Heart right ventricle (tissue), 16 donors: Measurements from ENCODE around the gene NBEA. TPM values are rescaled to one million over a fixed set of nuclear protein-coding genes. Genes with fewer than 3 reads are reported as not detected.

Experiments used
- ATAC-seq, 8 donors: fragments of 200-7000 bp; cut with Tn5 transposase; one replicate each; pipeline ENCODE4 v1.9.1; 2020; ENCODE audit warnings: mild to moderate bottlenecking in 8 of 8, moderate library complexity in 8 of 8, moderate number of reproducible peaks in 1 of 8
- DNase-seq, 2 donors: peaks; one replicate each; pipeline ENCODE4 v3.0.0-alpha.2; 2020
- H3K27ac ChIP-seq, 10 donors: fragments of 200-600 bp; sonication (generic) in 2 of 10; one replicate each; pipeline versions ENCODE4 v1.5.0 to v1.8.0; 2020 to 2022; ENCODE audit warnings: mild to moderate bottlenecking in 3 of 10
- H3K27me3 ChIP-seq, 7 donors: fragments of 200-600 bp; one replicate each; pipeline ENCODE4 v1.8.0; 2021 to 2022; ENCODE audit warnings: mild to moderate bottlenecking in 2 of 7
- H3K36me3 ChIP-seq, 9 donors: fragments of 200-600 bp; sonication (generic) in 1 of 9; one replicate each; pipeline versions ENCODE4 v1.5.0 to v1.8.0; 2020 to 2022; ENCODE audit warnings: mild to moderate bottlenecking in 2 of 9
- H3K4me1 ChIP-seq, 9 donors: fragments of 200-600 bp; sonication (generic) in 1 of 9; one replicate each; pipeline versions ENCODE4 v1.5.0 to v1.8.0; 2020 to 2022; ENCODE audit warnings: mild to moderate bottlenecking in 4 of 9
- H3K4me3 ChIP-seq, 10 donors: fragments of 200-600 bp; sonication (generic) in 2 of 10; one replicate each; pipeline versions ENCODE4 v1.5.0 to v1.8.0; 2020 to 2022; ENCODE audit warnings: mild to moderate bottlenecking in 7 of 10, moderate library complexity in 2 of 10
- H3K9me3 ChIP-seq, 11 donors: fragments of 200-600 bp in 10 of 11; sonication (generic) in 2 of 11; one replicate each; pipeline versions ENCODE4 v1.5.0 to v1.8.0; 2013 to 2022; ENCODE audit warnings: mild to moderate bottlenecking in 2 of 11, control low read depth in 1 of 11, moderate library complexity in 1 of 11
- WGBS, 2 donors: extraction: QIAGEN DNeasy Blood & Tissue Kit; methylation state at CpG; one replicate each; pipeline ENCODE4 v1.1.7; 2013; ENCODE audit warnings: inconsistent platforms in 1 of 2; 5-methylcytosine and 5-hydroxymethylcytosine counted together
- intact Hi-C, 10 donors: fragments of 100-400 bp; cut with DNase I; formaldehyde crosslinking; loops; one replicate each; pipeline versions ENCODE4 v1.11.1 to v1.14.2; 2022
- polyA plus RNA-seq, 2 donors: library from polyadenylated mRNA; stranded (reverse); fragments of 200-250 nt; gene quantifications; one replicate each; pipeline ENCODE4 v1.2.3, GENCODE V29; 2013
- total RNA-seq, 10 donors: library from RNA; stranded (reverse); fragmentation: NEBNext Ultra II Directional in 3 of 10; extraction: Animal tissue kit (Norgen Biotek cat#: 25700) in 3 of 10; gene quantifications; one replicate each; pipeline versions ENCODE4 v1.2.1 to v1.2.4, GENCODE V29; 2021 to 2023
- TF ChIP-seq, protein P1 (sequence below), 9 donors: fragments of 200-600 bp; sonication (generic) in 2 of 9; IDR thresholded peaks; one replicate each; pipeline versions ENCODE4 v1.5.0 to v1.8.0; 2021 to 2022; ENCODE audit warnings: antibody characterized with exemption in 9 of 9, mild to moderate bottlenecking in 5 of 9, moderate library complexity in 1 of 9
- donor health status: Arrhythmogenic right ventricular cardiomyopathy.
- donor health status: ischemic (EF 13 %, LVEDD 7.1; RV severe dilation, severe dysfunction).
- donor health status: healthy with polysubstance abuse.
- donor health status: DM: no; HTN: yes; CAD: no.
- donor health status: DM: no; HTN: no; CAD: no.
- donor health status: ischemic (EF 25% LVEDD 6.9; RV normal size, moderate dysfunction).
- donor health status: ischemic (EF 25% LVEDD 5.7; RV mildly dilated, moderate dysfunction).
- donor health status: healthy.
- donor health status: DM: yes; HTN: yes; CAD: no.
- donor health status: Ischemic cardiomyopathy.
- donor health status: ischemic (EF 35%, LVEDD 5.7; RV mildly dilated, moderate dysfunction).
- donor health status: nonischemic (EF 11% LVEDD 7.7; RV severe dilation, severe dysfunction).
- donor health status: DM: yes; HTN: yes; CAD: no.
- donor health status: PGD.
- donor health status: ischemic (EF 29% LVEDD 5.4; RV normal size, mild dysfunction).
- donor health status: nonischemic (EF 23%, LVEDD 6.1; RV moderate dilation, normal function).

NBEA gene
- total and polyA plus RNA-seq, 12 donors, result 4.3 to 30.6 (median 24.5) TPM

DNA sequence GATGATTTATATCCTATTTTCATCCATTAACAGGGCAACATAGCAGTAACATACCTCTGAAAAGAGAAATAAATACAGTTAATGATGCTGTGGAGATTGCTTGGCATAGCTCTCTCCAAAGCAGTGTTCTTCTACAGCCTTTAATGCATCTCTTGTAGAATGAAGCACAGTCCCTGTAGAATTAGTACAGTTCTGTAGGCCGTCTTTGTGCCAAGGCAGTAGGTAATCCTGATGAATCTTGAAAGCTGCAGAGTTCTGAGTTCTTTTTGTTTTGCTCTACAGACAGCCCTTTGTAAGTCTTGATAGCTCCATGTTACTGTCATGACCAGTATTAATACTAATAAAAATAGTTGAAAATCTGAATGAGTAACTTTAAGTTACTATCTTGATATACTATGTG is 350.3 kb downstream of the NBEA start:
- Histone ChIP-seq H3K9me3 (no peaks in the 10 kb centered on the region), H3K4me3 (no peak overlapping the region), H3K36me3 (no peaks in the 10 kb centered on the region), H3K27ac (no peak overlapping the region), H3K27me3 (no peaks in the 10 kb centered on the region), H3K4me1 (no peaks in the 10 kb centered on the region)
- intact Hi-C loops, result no loop called here
- no peak for ATAC-seq
- no peak for DNase-seq
- WGBS, 2 donors, result 87 to 95% methylated on average over 1 of the region's 1 CpG
- TF ChIP-seq, protein P1, sequence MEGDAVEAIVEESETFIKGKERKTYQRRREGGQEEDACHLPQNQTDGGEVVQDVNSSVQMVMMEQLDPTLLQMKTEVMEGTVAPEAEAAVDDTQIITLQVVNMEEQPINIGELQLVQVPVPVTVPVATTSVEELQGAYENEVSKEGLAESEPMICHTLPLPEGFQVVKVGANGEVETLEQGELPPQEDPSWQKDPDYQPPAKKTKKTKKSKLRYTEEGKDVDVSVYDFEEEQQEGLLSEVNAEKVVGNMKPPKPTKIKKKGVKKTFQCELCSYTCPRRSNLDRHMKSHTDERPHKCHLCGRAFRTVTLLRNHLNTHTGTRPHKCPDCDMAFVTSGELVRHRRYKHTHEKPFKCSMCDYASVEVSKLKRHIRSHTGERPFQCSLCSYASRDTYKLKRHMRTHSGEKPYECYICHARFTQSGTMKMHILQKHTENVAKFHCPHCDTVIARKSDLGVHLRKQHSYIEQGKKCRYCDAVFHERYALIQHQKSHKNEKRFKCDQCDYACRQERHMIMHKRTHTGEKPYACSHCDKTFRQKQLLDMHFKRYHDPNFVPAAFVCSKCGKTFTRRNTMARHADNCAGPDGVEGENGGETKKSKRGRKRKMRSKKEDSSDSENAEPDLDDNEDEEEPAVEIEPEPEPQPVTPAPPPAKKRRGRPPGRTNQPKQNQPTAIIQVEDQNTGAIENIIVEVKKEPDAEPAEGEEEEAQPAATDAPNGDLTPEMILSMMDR (IDR thresholded peaks at IDR 0.05), result no peak

DNA sequence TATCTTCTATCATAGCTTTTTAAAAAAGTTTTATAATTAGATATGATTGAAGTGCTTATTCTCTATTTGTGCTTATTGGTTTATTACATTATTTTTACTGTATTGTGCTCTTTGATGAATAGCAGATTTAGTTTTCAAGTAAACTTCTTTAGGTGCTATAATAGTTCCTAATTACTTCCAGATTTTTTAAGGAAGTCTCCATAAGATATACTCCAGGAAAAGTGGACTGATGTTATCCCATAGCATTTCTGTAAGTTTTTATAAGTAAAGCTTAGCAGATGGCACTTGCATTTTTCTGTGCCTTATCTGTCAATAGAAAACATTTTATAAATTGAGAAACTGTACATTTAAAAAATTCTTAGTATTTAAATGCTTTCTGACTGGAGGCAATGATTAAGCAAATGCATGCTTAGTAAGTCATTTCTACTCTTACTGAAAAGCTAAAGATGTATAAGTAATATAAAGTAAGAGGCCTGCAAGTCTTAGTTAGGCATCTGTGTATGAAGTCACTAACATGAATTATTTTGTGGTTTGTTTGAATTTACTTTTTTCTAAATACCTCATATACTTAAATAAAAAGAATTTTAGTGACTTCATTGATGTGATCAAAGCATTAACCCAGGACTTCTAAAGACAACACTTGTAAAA is 351.6 kb downstream of the NBEA start:
- no peaks in the 10 kb centered on the region for H3K4me1 ChIP-seq
- H3K36me3 ChIP-seq, result no peaks in the 10 kb centered on the region
- TF ChIP-seq, protein P1 (IDR thresholded peaks at IDR 0.05), result no peak
- no peak for ATAC-seq
- no peaks in the 10 kb centered on the region for H3K9me3 ChIP-seq
- no peak overlapping the region for H3K4me3 ChIP-seq
- H3K27me3 ChIP-seq, result no peaks in the 10 kb centered on the region
- DNase-seq, result no peak
- intact Hi-C loops, result no loop called here
- H3K27ac ChIP-seq, result no peak overlapping the region

DNA sequence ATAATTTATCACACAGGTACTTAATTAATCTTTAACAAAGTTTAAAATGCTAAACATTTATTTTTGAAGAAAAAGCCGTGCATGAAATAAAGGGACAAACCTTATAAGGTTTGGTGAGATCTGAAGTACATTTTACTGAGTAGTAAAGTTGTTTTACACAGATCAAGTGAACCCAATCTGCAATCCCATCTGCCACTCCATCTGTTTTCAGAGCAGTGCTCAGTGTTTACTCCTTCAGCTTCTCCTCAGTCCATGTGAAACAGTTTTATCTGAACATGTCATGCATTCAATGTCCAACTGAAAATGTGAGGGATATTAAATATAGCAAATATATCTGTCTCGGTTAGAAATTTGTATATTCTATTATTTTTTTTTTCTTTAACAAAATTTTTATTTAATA is 367.6 kb downstream of the NBEA start:
- Histone ChIP-seq H3K4me1 (no peaks in the 10 kb centered on the region), H3K9me3 (no peaks in the 10 kb centered on the region), H3K4me3 (no peak overlapping the region), H3K27ac (no peak overlapping the region), H3K27me3 (no peaks in the 10 kb centered on the region), H3K36me3 (peaks cover 0 to 8% (median 0%) of the 10 kb centered on the region in 9 donors)
- TF ChIP-seq, protein P1 (IDR thresholded peaks at IDR 0.05), result no peak
- intact Hi-C loops, result no loop called here
- no peak for ATAC-seq
- 99% methylated on average over 2 of the region's 2 CpGs for WGBS, 2 donors
- no peak for DNase-seq

DNA sequence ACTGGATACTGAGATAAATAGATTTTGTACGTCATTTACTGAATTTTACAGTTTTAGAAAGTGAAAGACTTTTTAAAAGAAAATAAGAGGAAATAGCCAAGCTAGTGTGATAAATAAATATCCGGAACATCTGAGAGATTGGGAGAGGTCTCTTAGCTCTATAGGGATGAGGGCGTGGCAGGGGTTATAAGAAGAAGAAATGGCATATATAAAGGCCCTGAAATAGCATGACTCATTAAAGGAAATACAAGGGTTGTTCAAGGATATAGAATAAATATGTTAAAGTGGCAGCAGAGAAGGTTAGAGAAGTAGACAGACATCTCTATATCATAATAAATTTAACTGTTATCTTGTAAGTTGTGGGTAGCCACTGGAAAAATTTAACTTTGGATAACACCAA is 390.1 kb downstream of the NBEA start:
- Histone ChIP-seq H3K9me3 (peaks cover 0 to 20% (median 0%) of the 10 kb centered on the region in 11 donors), H3K27me3 (no peaks in the 10 kb centered on the region), H3K4me3 (no peak overlapping the region), H3K4me1 (no peaks in the 10 kb centered on the region), H3K36me3 (peaks cover 0 to under 1% (median 0%) of the 10 kb centered on the region in 9 donors), H3K27ac (no peak overlapping the region)
- no peak for ATAC-seq
- intact Hi-C loops, result no loop called here
- TF ChIP-seq, protein P1 (IDR thresholded peaks at IDR 0.05), result no peak
- DNase-seq, result no peak
- WGBS, 2 donors, result 91 to 94% methylated on average over 3 of the region's 3 CpGs
